Astrocyte of the spinal cord (primary cell): ENCODE data around the gene TDRD3.
A peak's percentile ranks its signal among the peaks of the same experiment; 100 is the strongest.

ENCODE experiments used
- DNase-seq: peaks from one replicate; pipeline ENCODE4 v3.0.0; 2011; ENCODE audit warnings: low read depth, low spot score
- H3K4me3 ChIP-seq: 2 replicates; pipeline ENCODE4 v1.5.1; 2011; ENCODE audit warnings: low read depth, mild to moderate bottlenecking, low read length, moderate library complexity
- in situ Hi-C: cut with HindIII; loops from 2 replicates; pipeline ENCODE4 v1.10.0; 2017; ENCODE audit warnings: low sequenced_read_pairs
- TF ChIP-seq, protein P1 (sequence below): IDR thresholded peaks from 2 replicates; pipeline ENCODE4 v1.5.1; 2012; ENCODE audit warnings: low read depth, mild to moderate bottlenecking, low read length, inconsistent platforms

The TDRD3 gene

DNA sequence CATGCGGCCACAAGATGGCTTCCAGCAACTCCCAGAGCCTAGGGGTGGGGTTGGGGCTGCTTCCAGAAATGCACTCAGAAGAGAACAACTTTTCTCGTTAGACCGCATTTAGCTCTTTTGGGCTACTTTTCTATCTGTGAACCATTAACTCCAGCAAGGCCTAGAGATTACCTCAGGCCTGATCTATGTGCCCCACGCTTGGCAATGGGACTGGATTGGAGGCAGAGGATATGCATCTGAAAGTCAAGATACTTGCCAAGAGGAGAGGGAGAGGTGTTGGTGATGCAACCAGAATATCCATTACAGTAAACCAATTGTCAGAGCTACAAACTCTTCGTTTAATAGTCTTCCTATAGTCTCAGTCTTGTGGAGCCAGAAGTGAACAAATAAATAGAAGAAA, 177.7 kb downstream of the TDRD3 start:
- no peak overlapping the region for H3K4me3 ChIP-seq
- no peak for DNase-seq
- in situ Hi-C loops = no loop called here
- TF ChIP-seq, protein P1, sequence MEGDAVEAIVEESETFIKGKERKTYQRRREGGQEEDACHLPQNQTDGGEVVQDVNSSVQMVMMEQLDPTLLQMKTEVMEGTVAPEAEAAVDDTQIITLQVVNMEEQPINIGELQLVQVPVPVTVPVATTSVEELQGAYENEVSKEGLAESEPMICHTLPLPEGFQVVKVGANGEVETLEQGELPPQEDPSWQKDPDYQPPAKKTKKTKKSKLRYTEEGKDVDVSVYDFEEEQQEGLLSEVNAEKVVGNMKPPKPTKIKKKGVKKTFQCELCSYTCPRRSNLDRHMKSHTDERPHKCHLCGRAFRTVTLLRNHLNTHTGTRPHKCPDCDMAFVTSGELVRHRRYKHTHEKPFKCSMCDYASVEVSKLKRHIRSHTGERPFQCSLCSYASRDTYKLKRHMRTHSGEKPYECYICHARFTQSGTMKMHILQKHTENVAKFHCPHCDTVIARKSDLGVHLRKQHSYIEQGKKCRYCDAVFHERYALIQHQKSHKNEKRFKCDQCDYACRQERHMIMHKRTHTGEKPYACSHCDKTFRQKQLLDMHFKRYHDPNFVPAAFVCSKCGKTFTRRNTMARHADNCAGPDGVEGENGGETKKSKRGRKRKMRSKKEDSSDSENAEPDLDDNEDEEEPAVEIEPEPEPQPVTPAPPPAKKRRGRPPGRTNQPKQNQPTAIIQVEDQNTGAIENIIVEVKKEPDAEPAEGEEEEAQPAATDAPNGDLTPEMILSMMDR = no peak

GRCh38 chr13:60575142-60575541, 178.1 kb downstream of the TDRD3 start:
- H3K4me3 ChIP-seq = no peak overlapping the region
- TF ChIP-seq, protein P1 = no peak
- in situ Hi-C loops = no loop called here
- no peak for DNase-seq

GRCh38 chr13:60577761-60578160, 180.7 kb downstream of the TDRD3 start:
- in situ Hi-C loops = no loop called here
- no peak overlapping the region for H3K4me3 ChIP-seq
- DNase-seq = no peak
- TF ChIP-seq, protein P1 = no peak

GRCh38 chr13:60583196-60583888, 186.3 kb downstream of the TDRD3 start:
- peak; percentile 79 for DNase-seq
- TF ChIP-seq, protein P1 = peak; percentile 37
- in situ Hi-C loops = no loop called here
- H3K4me3 ChIP-seq = no peak overlapping the region

GRCh38 chr13:60583911-60584753, 187.1 kb downstream of the TDRD3 start:
- TF ChIP-seq, protein P1 = no peak
- H3K4me3 ChIP-seq = peak overlapping the region; percentile 9
- DNase-seq = peak; percentile 86
- in situ Hi-C loops = no loop called here

- TF ChIP-seq, protein P1 = no peak
- DNase-seq = peak; percentile 62
- H3K4me3 ChIP-seq = no peak overlapping the region
- in situ Hi-C loops = no loop called here
Observed at GRCh38 chr13:60584976-60585375, 188.0 kb downstream of the TDRD3 start.
